Activated CD8-positive, alpha-beta T cell treated with anti-CD3 and anti-CD28 coated beads, Interleukin-2, amount 10 ng/mL, durations not matched to agents 7 days and 5 days (primary cell): ENCODE data around the gene MAP2K3. TPM values are rescaled to one million over a fixed set of nuclear protein-coding genes. Genes with fewer than 3 reads are reported as not detected.
A peak's percentile ranks its signal among the peaks of the same experiment; 100 is the strongest.
"Not testable (repeated sequence)": the region's sequence is repeated elsewhere in the genome, so short reads cannot be mapped to it uniquely, and the experiment has no call there.

Source experiments
- ATAC-seq: fragments of 150-1000 bp; cut with Tn5 transposase; one replicate; pipeline ENCODE4 v1.10.0; 2021; ENCODE audit warnings: moderate library complexity
- CTCF ChIA-PET: fragments of 350-600 bp; sonication (Branson Sonifier 250); formaldehyde crosslinking; loops from one replicate; lab custom pipeline; 2021; ENCODE audit warnings: antibody characterized with exemption; lab: Charles Lee
- POLR2A ChIA-PET: fragments of 350-600 bp; sonication (Branson Sonifier 250); formaldehyde crosslinking; loops from one replicate; lab custom pipeline; 2021; ENCODE audit warnings: antibody characterized with exemption; lab: Charles Lee
- DNase-seq: peaks from one replicate; pipeline ENCODE4 v3.0.0-alpha.2; 2020
- H3K27ac Mint-ChIP-seq: one replicate; pipeline ENCODE4 v1.8.0; 2021; ENCODE audit warnings: mild to moderate bottlenecking, mixed read lengths
- H3K27me3 Mint-ChIP-seq: one replicate; pipeline ENCODE4 v1.8.0; 2021; ENCODE audit warnings: low read depth, mixed read lengths
- H3K36me3 Mint-ChIP-seq: one replicate; pipeline ENCODE4 v1.8.0; 2021; ENCODE audit warnings: low read depth, mixed read lengths
- H3K4me1 Mint-ChIP-seq: one replicate; pipeline ENCODE4 v1.8.0; 2021; ENCODE audit warnings: low read depth, mixed read lengths
- H3K4me3 Mint-ChIP-seq: one replicate; pipeline ENCODE4 v1.8.0; 2021; ENCODE audit warnings: mild to moderate bottlenecking, mixed read lengths
- H3K9me3 Mint-ChIP-seq: one replicate; pipeline ENCODE4 v1.8.0; 2022; ENCODE audit warnings: mixed read lengths; ENCODE audit not compliant: insufficient read depth
- total RNA-seq, 2 experiments: library from RNA; stranded (reverse); gene quantifications; one replicate each; pipeline ENCODE4 v1.2.3, GENCODE V29; 2021

The MAP2K3 gene
- total RNA-seq, 2 experiments from 2014 or later: 57.4 to 57.8 TPM

- H3K27me3 Mint-ChIP-seq, ATAC-seq, H3K9me3 Mint-ChIP-seq, H3K27ac Mint-ChIP-seq, CTCF ChIA-PET, POLR2A ChIA-PET, DNase-seq, H3K4me3 Mint-ChIP-seq, H3K4me1 Mint-ChIP-seq: not testable (repeated sequence)
- H3K36me3 Mint-ChIP-seq: peaks cover 38% of the 10 kb centered on the region
Measured at GRCh38 chr17:21310061-21310765, 25.7 kb downstream of the MAP2K3 start.

GRCh38 chr17:21310766-21311602 lies 26.5 kb downstream of the MAP2K3 start:
- CTCF ChIA-PET, H3K4me1 Mint-ChIP-seq: not testable (repeated sequence)

DNA sequence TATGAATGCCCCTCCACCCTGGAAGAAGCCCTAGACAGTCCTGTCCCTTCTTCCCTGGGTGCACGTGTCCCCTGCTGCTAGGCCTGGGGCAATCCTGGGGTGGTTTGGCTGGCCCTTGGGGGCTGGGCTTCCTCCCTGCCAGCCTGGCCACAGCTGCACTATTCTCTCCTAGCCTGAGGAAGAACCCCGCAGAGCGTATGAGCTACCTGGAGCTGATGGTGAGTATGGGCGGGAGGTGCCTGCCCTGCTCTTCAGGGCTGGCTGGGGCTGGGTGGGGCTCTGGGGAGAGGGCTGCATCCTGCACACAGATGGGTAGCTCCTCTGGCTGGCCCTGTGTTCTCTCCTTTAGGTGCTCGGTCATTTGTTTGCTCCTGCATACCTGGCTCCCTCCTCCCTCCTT lies 28.8 kb downstream of the MAP2K3 start:
- Mint-ChIP-seq H3K27ac (no peak overlapping the region), H3K9me3 (peaks cover 4% of the 10 kb centered on the region), H3K27me3 (no peaks in the 10 kb centered on the region), H3K36me3 (peaks cover 19% of the 10 kb centered on the region), H3K4me1 (no peaks in the 10 kb centered on the region), H3K4me3 (no peak overlapping the region)
- DNase-seq: no peak
- ATAC-seq: no peak
- CTCF ChIA-PET: no interaction called here
- POLR2A ChIA-PET: no interaction called here

More at GRCh38 chr17:21310766-21311602, 26.5 kb downstream of the MAP2K3 start:
- H3K4me3 Mint-ChIP-seq, DNase-seq, H3K9me3 Mint-ChIP-seq, H3K27me3 Mint-ChIP-seq, ATAC-seq, H3K27ac Mint-ChIP-seq, POLR2A ChIA-PET: not testable (repeated sequence)
- peaks cover 32% of the 10 kb centered on the region for H3K36me3 Mint-ChIP-seq

DNA sequence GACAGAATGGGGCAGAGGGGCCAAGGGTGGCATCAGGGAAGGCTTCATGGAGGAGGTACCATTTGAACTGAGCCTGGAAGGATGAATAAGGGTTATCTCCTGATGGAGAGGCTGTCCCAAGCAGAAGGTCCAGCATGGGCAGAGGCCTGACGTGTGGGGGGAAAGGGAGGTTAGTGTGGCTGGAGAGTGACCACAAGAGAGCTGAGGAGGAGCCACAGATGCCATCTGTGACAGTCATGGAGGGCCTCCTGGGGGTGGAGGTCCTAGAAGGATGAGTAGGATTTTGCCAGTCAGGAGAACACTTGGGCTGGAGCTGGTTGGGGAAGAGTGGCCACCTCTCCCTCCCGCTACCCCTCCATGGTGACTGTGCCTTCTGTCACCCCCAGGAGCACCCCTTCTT lies 29.2 kb downstream of the MAP2K3 start:
- POLR2A ChIA-PET, H3K27ac Mint-ChIP-seq, H3K27me3 Mint-ChIP-seq, ATAC-seq, CTCF ChIA-PET, H3K9me3 Mint-ChIP-seq, DNase-seq, H3K4me1 Mint-ChIP-seq, H3K4me3 Mint-ChIP-seq: not testable (repeated sequence)
- peaks cover 15% of the 10 kb centered on the region for H3K36me3 Mint-ChIP-seq

DNA sequence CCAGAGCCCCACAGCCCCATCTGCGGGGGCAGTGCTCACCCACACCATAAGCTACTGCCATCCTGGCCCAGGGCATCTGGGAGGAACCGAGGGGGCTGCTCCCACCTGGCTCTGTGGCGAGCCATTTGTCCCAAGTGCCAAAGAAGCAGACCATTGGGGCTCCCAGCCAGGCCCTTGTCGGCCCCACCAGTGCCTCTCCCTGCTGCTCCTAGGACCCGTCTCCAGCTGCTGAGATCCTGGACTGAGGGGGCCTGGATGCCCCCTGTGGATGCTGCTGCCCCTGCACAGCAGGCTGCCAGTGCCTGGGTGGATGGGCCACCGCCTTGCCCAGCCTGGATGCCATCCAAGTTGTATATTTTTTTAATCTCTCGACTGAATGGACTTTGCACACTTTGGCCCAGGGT lies 29.8 kb downstream of the MAP2K3 start:
- H3K4me1 Mint-ChIP-seq, ATAC-seq, H3K4me3 Mint-ChIP-seq, DNase-seq, H3K27ac Mint-ChIP-seq, POLR2A ChIA-PET, H3K36me3 Mint-ChIP-seq, CTCF ChIA-PET, H3K27me3 Mint-ChIP-seq, H3K9me3 Mint-ChIP-seq: not testable (repeated sequence)

DNA sequence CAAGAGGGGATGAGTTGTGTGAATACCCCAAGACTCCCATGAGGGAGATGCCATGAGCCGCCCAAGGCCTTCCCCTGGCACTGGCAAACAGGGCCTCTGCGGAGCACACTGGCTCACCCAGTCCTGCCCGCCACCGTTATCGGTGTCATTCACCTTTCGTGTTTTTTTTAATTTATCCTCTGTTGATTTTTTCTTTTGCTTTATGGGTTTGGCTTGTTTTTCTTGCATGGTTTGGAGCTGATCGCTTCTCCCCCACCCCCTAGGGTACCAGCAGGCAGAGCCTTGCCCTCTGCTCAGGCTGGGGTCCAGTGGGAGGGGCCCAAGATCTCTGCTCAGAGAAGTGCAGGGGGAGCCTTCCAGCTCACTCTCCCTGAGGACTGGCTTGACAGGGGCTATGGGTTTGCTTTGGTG lies 30.2 kb downstream of the MAP2K3 start:
- H3K9me3 Mint-ChIP-seq, DNase-seq, H3K4me1 Mint-ChIP-seq, H3K4me3 Mint-ChIP-seq, H3K27me3 Mint-ChIP-seq, ATAC-seq, CTCF ChIA-PET, POLR2A ChIA-PET, H3K36me3 Mint-ChIP-seq, H3K27ac Mint-ChIP-seq: not testable (repeated sequence)

- H3K27ac Mint-ChIP-seq, H3K4me1 Mint-ChIP-seq, POLR2A ChIA-PET, H3K36me3 Mint-ChIP-seq, H3K4me3 Mint-ChIP-seq, H3K9me3 Mint-ChIP-seq, H3K27me3 Mint-ChIP-seq, ATAC-seq, DNase-seq: not testable (repeated sequence)
- CTCF ChIA-PET: interaction anchor here (0.8 kb wide), 1 partner anchor 196 kb away, joined by 3 read pairs; no protein-coding TSS in a partner anchor
Measured at GRCh38 chr17:21315246-21316000, 30.9 kb downstream of the MAP2K3 start.

- DNase-seq, POLR2A ChIA-PET, H3K27me3 Mint-ChIP-seq: not testable (repeated sequence)
Measured at GRCh38 chr17:21316212-21316886, 31.8 kb downstream of the MAP2K3 start.

DNA sequence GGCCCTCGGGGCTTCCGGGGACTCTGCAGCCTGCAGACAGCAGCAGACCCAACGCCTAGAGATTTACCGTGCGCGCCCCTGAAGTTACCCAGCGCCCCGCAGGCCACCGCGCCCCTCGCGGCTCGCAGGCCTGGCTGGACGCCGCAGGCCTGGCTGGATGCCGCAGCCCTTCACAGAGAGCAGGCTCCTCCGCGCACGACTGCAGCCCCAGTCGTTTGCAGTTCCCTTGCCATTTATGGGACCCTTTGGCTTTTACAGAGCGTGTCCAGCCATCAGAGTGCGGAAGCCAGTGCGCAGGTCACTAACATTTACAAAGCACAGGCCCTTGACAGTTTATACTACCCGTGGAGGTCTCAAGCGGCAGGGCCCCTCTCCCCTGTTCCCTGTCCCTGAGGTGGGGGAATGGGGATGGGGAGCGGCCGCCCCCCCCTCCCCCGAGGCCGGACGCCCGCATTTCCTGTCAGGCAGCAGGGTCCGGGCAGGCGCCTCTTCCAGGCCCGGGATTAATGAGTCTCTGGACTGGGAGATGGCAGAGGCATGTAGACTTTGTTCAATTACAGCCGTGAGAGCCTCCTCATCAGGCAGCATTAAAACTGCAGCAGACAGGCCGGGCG lies 32.5 kb downstream of the MAP2K3 start:
- DNase-seq, H3K27ac Mint-ChIP-seq, POLR2A ChIA-PET, CTCF ChIA-PET, H3K9me3 Mint-ChIP-seq, H3K36me3 Mint-ChIP-seq, H3K4me1 Mint-ChIP-seq, H3K4me3 Mint-ChIP-seq, H3K27me3 Mint-ChIP-seq: not testable (repeated sequence)
- peak; percentile 30 for ATAC-seq

More at GRCh38 chr17:21316212-21316886, 31.8 kb downstream of the MAP2K3 start:
- ATAC-seq: peak; percentile 91
- H3K36me3 Mint-ChIP-seq, H3K4me3 Mint-ChIP-seq, H3K4me1 Mint-ChIP-seq, H3K27ac Mint-ChIP-seq, H3K9me3 Mint-ChIP-seq: not testable (repeated sequence)
- CTCF ChIA-PET: interaction anchor here (0.8 kb wide), 1 partner anchor 195 kb away, joined by 3 read pairs; no protein-coding TSS in a partner anchor

DNA sequence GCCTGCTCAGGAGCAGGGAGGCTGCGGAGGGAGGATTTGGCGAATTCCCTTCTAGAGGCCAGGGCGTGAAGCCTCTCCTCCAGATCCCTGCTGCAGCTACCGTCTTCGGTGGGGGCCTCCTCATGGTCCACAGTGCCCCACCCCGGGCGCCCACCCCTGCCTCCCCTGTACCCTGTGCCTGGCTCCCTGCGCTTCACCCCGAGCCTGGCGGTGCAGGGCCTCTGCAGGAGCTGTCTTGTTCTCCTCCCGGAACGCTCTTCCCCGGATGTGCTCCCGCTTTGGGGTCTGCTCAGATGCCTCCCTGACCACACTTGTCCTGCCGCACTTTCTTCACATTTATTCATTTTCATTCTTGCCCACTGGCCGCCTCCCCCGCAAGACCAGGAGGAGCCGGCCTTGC lies 33.3 kb downstream of the MAP2K3 start:
- H3K27me3 Mint-ChIP-seq, H3K36me3 Mint-ChIP-seq, ATAC-seq, POLR2A ChIA-PET, H3K4me1 Mint-ChIP-seq, H3K27ac Mint-ChIP-seq, DNase-seq, H3K4me3 Mint-ChIP-seq, H3K9me3 Mint-ChIP-seq, CTCF ChIA-PET: not testable (repeated sequence)

- H3K27me3 Mint-ChIP-seq: peaks cover 4% of the 10 kb centered on the region
- POLR2A ChIA-PET: no interaction called here
- CTCF ChIA-PET: no interaction called here
- ATAC-seq: no peak
- DNase-seq: no peak
- peaks cover 7% of the 10 kb centered on the region for H3K4me1 Mint-ChIP-seq
- H3K36me3 Mint-ChIP-seq: peaks cover 2% of the 10 kb centered on the region
- peaks cover 4% of the 10 kb centered on the region for H3K9me3 Mint-ChIP-seq
- no peak overlapping the region for H3K27ac Mint-ChIP-seq
- no peak overlapping the region for H3K4me3 Mint-ChIP-seq
Measured at GRCh38 chr17:21318439-21318838, 33.9 kb downstream of the MAP2K3 start.
